ENCODE results near the gene STIP1. TPM values are rescaled to one million over a fixed set of nuclear protein-coding genes. Genes with fewer than 3 reads are reported as not detected.

Gene STIP1
- total RNA-seq: 100 to 1,000 TPM; 230 to 257 TPM
- 193 TPM for polyA plus RNA-seq (2013, experiment 1 of 2)
- 200 TPM for polyA plus RNA-seq (2013, experiment 2 of 2)
- long read RNA-seq, experiment 1, transcript STIP1-201 (14 exons, 2,196 nt): major isoform, 33 of 86 reads
- long read RNA-seq, experiment 1, partial matches to known transcripts: 38 of 86 reads
- long read RNA-seq, experiment 1, other reads (novel, unspliced or antisense): 15 of 86 reads
- long read RNA-seq, experiment 2, transcript STIP1-201 (14 exons, 2,196 nt): major isoform, 441 of 494 reads
- long read RNA-seq, experiment 2, partial matches to known transcripts: 26 of 494 reads
- long read RNA-seq, experiment 2, other reads (novel, unspliced or antisense): 27 of 494 reads
- long read RNA-seq, experiment 3, transcript STIP1-201 (14 exons, 2,196 nt): major isoform, 1,551 of 1,668 reads
- long read RNA-seq, experiment 3, partial matches to known transcripts: 47 of 1,668 reads
- long read RNA-seq, experiment 3, other reads (novel, unspliced or antisense): 65 of 1,668 reads
- long read RNA-seq, experiment 4, transcript STIP1-201 (14 exons, 2,196 nt): major isoform, 106 of 124 reads
- long read RNA-seq, experiment 4, partial matches to known transcripts: 14 of 124 reads
- long read RNA-seq, experiment 4, other reads (novel, unspliced or antisense): 4 of 124 reads

DNA sequence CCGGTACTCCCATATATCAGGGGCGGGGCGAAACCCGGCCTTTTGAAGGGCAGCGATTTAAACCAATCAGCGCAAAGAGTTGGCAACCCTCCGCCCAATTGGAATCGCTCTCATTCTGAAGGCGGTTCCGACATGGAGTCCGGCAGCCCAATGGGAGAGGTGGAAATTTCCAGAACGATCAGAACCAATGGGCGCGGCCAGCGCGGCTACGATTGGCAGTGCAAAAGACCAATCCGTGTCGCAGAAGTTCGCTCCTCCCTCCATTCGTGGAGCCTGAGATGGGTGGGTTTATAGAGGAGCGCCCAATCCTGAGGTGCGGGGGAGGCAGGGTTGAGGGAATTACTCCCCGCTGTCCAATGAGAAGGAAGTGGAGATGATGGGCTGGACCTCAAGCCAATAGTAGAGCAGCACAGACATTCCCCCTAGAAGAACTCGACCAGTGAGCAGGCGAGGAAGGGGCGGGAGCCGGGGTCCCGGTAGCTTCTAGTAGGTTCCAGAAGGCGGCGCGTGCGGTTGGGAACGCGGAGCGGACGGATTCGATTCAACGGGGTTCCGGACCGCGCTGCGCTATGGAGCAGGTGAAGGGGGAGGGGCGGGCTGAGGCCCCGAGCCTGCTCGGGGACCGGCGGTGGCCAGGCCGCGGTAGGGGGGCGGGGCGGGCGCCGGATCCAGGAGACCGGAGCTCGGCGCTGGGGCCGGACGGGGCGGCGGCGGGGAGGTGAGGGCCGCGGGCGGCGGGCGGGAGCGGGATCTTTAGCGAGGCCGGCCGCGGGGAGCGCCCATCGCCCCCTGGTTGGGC, at the start of gene STIP1:
STIP1 (plus strand) TSS at position 479 of the 799 bp plus-strand sequence; CDS start at position 570, 91 bp downstream.
- Histone ChIP-seq H3K27ac (ENCODE audit: low read depth, low read length) (peak within 1 kb of the TSS; percentile 92), H3K4me1 (ENCODE audit: control insufficient read depth, insufficient read depth, low read length) (peaks cover 6% of the 10 kb centered on the region), H3K36me3 (ENCODE audit: control insufficient read depth, insufficient read depth, low read length) (peaks cover 23% of the 10 kb centered on the region), H3K9ac (ENCODE audit: extremely low read depth, low read length, poor library complexity, severe bottlenecking) (peak within 1 kb of the TSS; percentile 81), H3K9me3 (ENCODE audit: control insufficient read depth, low read length) (no peaks in the 10 kb centered on the region), H3K27me3 (ENCODE audit: control insufficient read depth, insufficient read depth, low read length, poor library complexity, severe bottlenecking) (no peaks in the 10 kb centered on the region), H3K4me3 (ENCODE audit: low read length) (peak within 1 kb of the TSS; percentile 92)
- no peaks in the 10 kb centered on the region for H3K27me3 Mint-ChIP-seq (ENCODE audit: insufficient read depth)
- peak; percentile 100 for DNase-seq
- H3K9me3 Mint-ChIP-seq: no peaks in the 10 kb centered on the region
- H3K36me3 Mint-ChIP-seq (ENCODE audit: low read depth): peaks cover 16% of the 10 kb centered on the region
- H3K4me3 Mint-ChIP-seq: no peak within 1 kb of the TSS
- TF ChIP-seq, protein P1, sequence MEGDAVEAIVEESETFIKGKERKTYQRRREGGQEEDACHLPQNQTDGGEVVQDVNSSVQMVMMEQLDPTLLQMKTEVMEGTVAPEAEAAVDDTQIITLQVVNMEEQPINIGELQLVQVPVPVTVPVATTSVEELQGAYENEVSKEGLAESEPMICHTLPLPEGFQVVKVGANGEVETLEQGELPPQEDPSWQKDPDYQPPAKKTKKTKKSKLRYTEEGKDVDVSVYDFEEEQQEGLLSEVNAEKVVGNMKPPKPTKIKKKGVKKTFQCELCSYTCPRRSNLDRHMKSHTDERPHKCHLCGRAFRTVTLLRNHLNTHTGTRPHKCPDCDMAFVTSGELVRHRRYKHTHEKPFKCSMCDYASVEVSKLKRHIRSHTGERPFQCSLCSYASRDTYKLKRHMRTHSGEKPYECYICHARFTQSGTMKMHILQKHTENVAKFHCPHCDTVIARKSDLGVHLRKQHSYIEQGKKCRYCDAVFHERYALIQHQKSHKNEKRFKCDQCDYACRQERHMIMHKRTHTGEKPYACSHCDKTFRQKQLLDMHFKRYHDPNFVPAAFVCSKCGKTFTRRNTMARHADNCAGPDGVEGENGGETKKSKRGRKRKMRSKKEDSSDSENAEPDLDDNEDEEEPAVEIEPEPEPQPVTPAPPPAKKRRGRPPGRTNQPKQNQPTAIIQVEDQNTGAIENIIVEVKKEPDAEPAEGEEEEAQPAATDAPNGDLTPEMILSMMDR (conservative IDR thresholded peaks at IDR 0.05): peak; percentile 52
- 0 to 1% methylated on average over 30 to 74 of the region's 74 CpGs for WGBS, 2 experiments (ENCODE audit: insufficient coverage in 1 of 2, insufficient read length in 1 of 2)
- H3K27ac Mint-ChIP-seq: peak within 1 kb of the TSS; percentile 99
- H3K4me1 Mint-ChIP-seq: peaks cover 10% of the 10 kb centered on the region

DNA sequence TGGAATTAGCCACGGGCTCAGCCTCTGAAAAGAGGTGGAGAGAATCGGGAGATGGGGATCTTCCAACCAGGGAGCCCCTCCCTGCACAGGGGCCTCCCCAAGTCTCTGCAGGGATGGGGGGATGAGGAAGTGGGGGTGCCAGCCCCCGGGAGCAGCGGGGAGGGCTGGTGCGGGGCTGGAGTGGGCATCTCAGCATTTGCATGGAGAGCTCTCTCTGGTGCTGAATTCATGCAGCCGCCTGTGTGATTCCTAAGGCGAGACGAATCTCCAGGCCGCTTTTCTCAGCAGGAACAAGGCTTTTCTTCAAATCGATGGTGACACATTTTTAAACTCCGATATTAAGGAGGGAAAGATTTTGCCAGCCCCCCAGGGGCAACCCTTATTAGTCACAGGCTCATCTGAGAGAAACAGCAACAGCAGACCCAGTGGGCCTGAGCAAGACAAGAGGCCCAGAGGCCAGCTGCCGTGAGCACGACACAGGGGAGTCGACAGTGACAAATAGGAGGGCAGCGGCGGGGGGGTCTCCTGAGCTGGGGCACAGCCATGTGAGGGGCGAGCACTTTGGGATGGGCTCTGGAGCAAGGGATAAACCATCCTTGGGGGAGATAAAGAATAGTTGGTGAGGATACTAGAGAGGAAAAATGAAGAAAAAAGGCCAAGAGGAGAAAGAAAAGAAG, 49.1 kb upstream of the STIP1 start:
- no peak for DNase-seq
- no peak overlapping the region for H3K4me3 ChIP-seq (ENCODE audit: low read length)
- Mint-ChIP-seq H3K4me3 (no peak overlapping the region), H3K27me3 (ENCODE audit: insufficient read depth) (peaks cover 29% of the 10 kb centered on the region), H3K4me1 (peaks cover 21% of the 10 kb centered on the region), H3K27ac (no peak overlapping the region), H3K9me3 (no peaks in the 10 kb centered on the region), H3K36me3 (ENCODE audit: low read depth) (no peaks in the 10 kb centered on the region)
- H3K9me3 ChIP-seq (ENCODE audit: control insufficient read depth, low read length): no peaks in the 10 kb centered on the region
- peaks cover 20% of the 10 kb centered on the region for H3K4me1 ChIP-seq (ENCODE audit: control insufficient read depth, insufficient read depth, low read length)
- H3K27me3 ChIP-seq (ENCODE audit: control insufficient read depth, insufficient read depth, low read length, poor library complexity, severe bottlenecking): peaks cover 24% of the 10 kb centered on the region
- WGBS, 2 experiments (ENCODE audit: insufficient coverage in 1 of 2, insufficient read length in 1 of 2): 50 to 78% methylated on average over 10 to 17 of the region's 17 CpGs
- H3K27ac ChIP-seq (ENCODE audit: low read depth, low read length): peak overlapping the region; percentile 38
- TF ChIP-seq, protein P1 (conservative IDR thresholded peaks at IDR 0.05): no peak
- no peaks in the 10 kb centered on the region for H3K36me3 ChIP-seq (ENCODE audit: control insufficient read depth, insufficient read depth, low read length)
- H3K9ac ChIP-seq (ENCODE audit: extremely low read depth, low read length, poor library complexity, severe bottlenecking): no peak overlapping the region

DNA sequence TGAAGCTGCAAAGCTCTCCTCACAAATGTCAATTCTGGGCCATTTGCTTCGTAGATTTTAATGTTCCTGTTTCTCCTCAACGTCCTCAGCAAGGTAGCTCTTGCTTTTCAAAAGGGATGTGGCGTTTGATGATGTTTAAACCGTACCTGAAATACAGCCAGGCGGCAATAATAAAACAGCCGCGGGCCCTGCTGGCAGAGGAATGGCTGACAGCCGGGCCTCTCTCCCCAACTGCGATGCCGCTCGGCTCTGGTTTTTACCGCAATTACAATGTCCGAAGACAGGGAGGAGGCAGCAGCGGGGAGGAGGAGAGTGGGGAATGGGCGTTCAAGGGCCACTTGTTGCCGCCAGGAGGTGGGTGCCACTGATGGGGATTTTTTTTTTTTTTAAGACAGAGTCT, 47.6 kb upstream of the STIP1 start:
- 82 to 95% methylated on average over 5 to 16 of the region's 16 CpGs for WGBS, 2 experiments (ENCODE audit: insufficient coverage in 1 of 2, insufficient read length in 1 of 2)
- no peaks in the 10 kb centered on the region for H3K9me3 Mint-ChIP-seq
- no peaks in the 10 kb centered on the region for H3K36me3 Mint-ChIP-seq (ENCODE audit: low read depth)
- H3K27ac Mint-ChIP-seq: no peak overlapping the region
- Histone ChIP-seq H3K36me3 (ENCODE audit: control insufficient read depth, insufficient read depth, low read length) (no peaks in the 10 kb centered on the region), H3K4me3 (ENCODE audit: low read length) (no peak overlapping the region), H3K27me3 (ENCODE audit: control insufficient read depth, insufficient read depth, low read length, poor library complexity, severe bottlenecking) (peaks cover 24% of the 10 kb centered on the region), H3K9ac (ENCODE audit: extremely low read depth, low read length, poor library complexity, severe bottlenecking) (no peak overlapping the region), H3K9me3 (ENCODE audit: control insufficient read depth, low read length) (no peaks in the 10 kb centered on the region), H3K4me1 (ENCODE audit: control insufficient read depth, insufficient read depth, low read length) (peaks cover 5% of the 10 kb centered on the region), H3K27ac (ENCODE audit: low read depth, low read length) (no peak overlapping the region)
- H3K4me1 Mint-ChIP-seq: peaks cover 8% of the 10 kb centered on the region
- TF ChIP-seq, protein P1 (conservative IDR thresholded peaks at IDR 0.05): no peak
- H3K4me3 Mint-ChIP-seq: no peak overlapping the region
- no peak for DNase-seq
- peaks cover 24% of the 10 kb centered on the region for H3K27me3 Mint-ChIP-seq (ENCODE audit: insufficient read depth)

Measured in endodermal cell (in vitro differentiated cells).